H54 (cell line): ENCODE results near the gene PLAAT2.

Experiments used
- DNase-seq: peaks from one replicate; pipeline ENCODE4 v3.0.0; 2011; ENCODE audit warnings: low spot score, mixed read lengths; ENCODE audit not compliant: insufficient read length
- FAIRE-seq: peaks from 3 replicates; lab custom pipeline; 2011; peaks lifted over from hg19 to GRCh38; lab: Jason Lieb, UNC
- POLR2A ChIP-seq: IDR thresholded peaks from 2 replicates; pipeline ENCODE4 v1.6.1; 2011; ENCODE audit warnings: low read depth, mild to moderate bottlenecking, low read length

Gene PLAAT2

GRCh38 chr11:63505857-63506528 lies 57.2 kb downstream of the PLAAT2 start, which contains the start of gene LGALS12:
TSS of gene LGALS12 (plus strand) at chr11:63506084. CDS start at chr11:63506459, 375 bp downstream.
- FAIRE-seq: no peak
- no peak for TF ChIP-seq POLR2A
- no peak for DNase-seq

- DNase-seq (no peak), FAIRE-seq (no peak)
- no peak for TF ChIP-seq POLR2A
Observed at GRCh38 chr11:63504933-63505586, 58.1 kb downstream of the PLAAT2 start.

GRCh38 chr11:63504054-63504453 lies 59.1 kb downstream of the PLAAT2 start:
- FAIRE-seq (no peak), DNase-seq (no peak)
- TF ChIP-seq POLR2A: no peak

GRCh38 chr11:63503492-63503891 lies 59.7 kb downstream of the PLAAT2 start:
- no peak for FAIRE-seq

More at GRCh38 chr11:63503492-63503891, 59.7 kb downstream of the PLAAT2 start:
- TF ChIP-seq POLR2A: no peak
- DNase-seq: no peak
